GM21825 (cell line): Measurements from ENCODE around the gene GPR83.
"Not testable (repeated sequence)": the region's sequence is repeated elsewhere in the genome, so short reads cannot be mapped to it uniquely, and the experiment has no call there.

Experiments used
- ATAC-seq: cut with Tn5 transposase; IDR thresholded peaks from one replicate; pipeline ENCODE4 v1.9.1; 2021; ENCODE audit warnings: mild to moderate bottlenecking, moderate library complexity; ENCODE audit not compliant: unreplicated experiment

The GPR83 gene

GRCh38 chr11:94400839-94401772 is at the start of gene GPR83:
GPR83 (minus strand) TSS chr11:94401419; CDS start chr11:94401247, 172 bp downstream.
- no peak for ATAC-seq

- no peak for ATAC-seq
Measured at GRCh38 chr11:94450048-94450447, 48.8 kb upstream of the GPR83 start.

DNA sequence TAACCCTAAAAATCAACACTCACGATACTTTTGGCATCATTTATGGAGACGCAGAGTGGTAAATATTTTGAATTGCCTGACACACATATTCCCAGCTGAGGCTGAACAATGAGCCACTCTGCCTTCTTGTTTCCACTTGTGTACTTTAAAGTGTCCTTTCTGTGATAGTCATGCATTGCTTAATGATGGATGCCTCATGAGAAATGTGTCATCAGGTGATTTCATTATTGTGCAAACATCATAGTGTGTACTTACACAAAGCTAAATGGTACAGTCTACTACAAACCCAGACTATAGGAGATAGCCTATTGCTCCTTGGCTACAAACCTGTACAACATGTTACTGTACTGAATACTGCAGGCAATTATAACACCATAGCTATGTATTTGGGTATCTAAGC is 48.2 kb upstream of the GPR83 start:
- ATAC-seq: no peak

GRCh38 chr11:94449029-94449428 is 47.8 kb upstream of the GPR83 start:
- ATAC-seq: no peak

DNA sequence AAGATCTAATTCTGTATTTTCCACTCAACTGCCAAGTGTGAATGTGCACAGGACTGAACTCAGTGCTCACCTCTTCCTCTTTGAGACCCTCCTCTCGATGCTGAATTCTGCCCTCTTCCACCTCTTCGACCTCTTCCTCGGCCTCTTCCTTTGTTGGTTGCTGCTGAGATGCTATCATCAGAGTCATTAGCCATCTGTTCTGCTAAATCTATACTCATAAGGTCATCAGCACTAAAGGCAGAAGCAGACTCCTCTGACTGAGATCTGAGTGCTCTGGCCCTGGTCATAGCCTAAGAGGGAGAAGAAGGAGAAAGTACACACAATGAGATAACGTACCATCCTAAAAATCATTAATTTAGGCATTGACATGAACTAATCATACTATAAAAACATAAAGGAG is 45.9 kb upstream of the GPR83 start:
- no peak for ATAC-seq

GRCh38 chr11:94445641-94446040 is 44.4 kb upstream of the GPR83 start:
- ATAC-seq: no peak

GRCh38 chr11:94433049-94433448 is 31.8 kb upstream of the GPR83 start:
- no peak for ATAC-seq

- ATAC-seq: no peak
Measured at GRCh38 chr11:94424662-94425061, 23.4 kb upstream of the GPR83 start.

- ATAC-seq: no peak
Measured at GRCh38 chr11:94424011-94424410, 22.8 kb upstream of the GPR83 start.

GRCh38 chr11:94423507-94423906 is 22.3 kb upstream of the GPR83 start:
- no peak for ATAC-seq

DNA sequence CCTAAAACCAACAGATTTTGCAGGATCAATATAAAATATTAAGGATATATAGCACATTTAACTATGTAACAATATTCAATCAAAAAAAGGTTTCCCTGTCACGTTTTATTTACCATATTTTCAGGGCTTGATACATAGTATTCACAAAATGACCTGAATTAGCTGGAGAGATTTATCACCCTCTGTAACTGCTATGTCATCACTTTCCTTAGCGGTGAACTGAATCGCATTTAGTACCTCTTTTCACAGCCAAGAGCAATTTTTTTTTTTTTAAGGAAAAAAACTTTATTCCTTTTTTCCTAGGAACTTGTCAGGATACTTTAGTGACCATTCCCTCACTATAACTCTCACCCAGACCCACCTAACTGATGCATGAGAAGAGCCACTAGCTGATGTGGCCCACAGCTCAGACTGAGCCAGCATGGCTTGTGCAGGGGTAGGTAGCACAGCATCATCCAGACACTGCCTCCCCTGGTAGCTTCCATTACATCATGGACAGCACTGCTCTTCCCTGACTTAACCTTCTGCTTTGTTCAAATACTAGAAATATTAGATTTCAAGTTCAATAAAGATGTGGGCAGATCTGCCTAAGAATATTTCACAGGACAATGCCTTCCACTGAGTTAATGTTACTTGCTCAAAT is 17.0 kb upstream of the GPR83 start:
- ATAC-seq: no peak

GRCh38 chr11:94417386-94417987 is 16.3 kb upstream of the GPR83 start:
- no peak for ATAC-seq

- no peak for ATAC-seq
Measured at GRCh38 chr11:94405062-94405833, 4.0 kb upstream of the GPR83 start.

GRCh38 chr11:94402355-94402754 is 1.1 kb upstream of the GPR83 start:
- ATAC-seq: no peak

GRCh38 chr11:94401773-94402265 is 600 bp upstream of the GPR83 start:
- no peak for ATAC-seq

DNA sequence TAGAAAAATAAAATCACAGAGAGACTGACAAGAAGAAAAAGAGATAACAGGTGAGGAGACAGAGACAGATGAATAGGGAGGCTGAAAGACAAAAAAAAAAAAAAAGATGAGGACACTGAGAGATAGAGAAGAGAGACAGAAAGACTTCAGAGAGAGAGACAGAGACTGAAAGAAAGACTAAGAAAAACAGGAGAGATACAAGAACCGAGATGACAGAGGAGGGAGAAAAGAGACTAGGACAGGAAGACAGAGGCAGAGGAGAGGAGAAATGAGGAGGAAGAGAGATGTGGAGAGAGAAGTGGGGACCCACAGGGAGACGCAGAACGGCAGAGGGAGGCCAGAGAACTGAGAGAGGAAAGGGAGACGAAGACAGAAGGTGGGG is 771 bp downstream of the GPR83 start:
- no peak for ATAC-seq

GRCh38 chr11:94400050-94400449 is 1.2 kb downstream of the GPR83 start:
- no peak for ATAC-seq

GRCh38 chr11:94398101-94398500 is 3.1 kb downstream of the GPR83 start:
- no peak for ATAC-seq

DNA sequence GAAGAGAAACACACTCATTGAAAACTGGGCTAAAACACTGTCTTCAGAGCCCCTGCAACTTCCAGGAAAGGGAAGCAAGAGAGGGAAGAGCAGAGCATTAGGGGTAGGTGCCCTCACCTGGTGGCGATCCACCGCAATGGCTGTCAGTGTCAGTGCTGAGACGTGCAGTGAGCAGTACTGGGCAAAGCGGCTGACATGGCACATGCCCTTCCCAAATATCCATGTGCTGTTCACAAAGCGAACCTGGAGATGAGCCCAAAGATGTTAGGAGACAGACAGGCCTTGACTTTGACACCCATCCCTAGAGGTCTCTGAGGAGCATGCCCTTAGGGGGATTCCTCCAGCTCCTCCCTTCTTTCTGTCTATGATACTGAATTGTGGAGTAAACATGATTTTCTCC is 4.9 kb downstream of the GPR83 start:
- no peak for ATAC-seq

GRCh38 chr11:94391937-94392336 is 9.3 kb downstream of the GPR83 start:
- not testable (repeated sequence) for ATAC-seq

GRCh38 chr11:94379613-94380012 is 21.6 kb downstream of the GPR83 start:
- ATAC-seq: no peak
